ENCODE results near the gene PPP1R2.
"Not testable (repeated sequence)": the region's sequence is repeated elsewhere in the genome, so short reads cannot be mapped to it uniquely, and the experiment has no call there.

The PPP1R2 gene

GRCh38 chr3:195540511-195540910, 2.6 kb downstream of the PPP1R2 start:
- in situ Hi-C loops (cut with MboI; ENCODE audit: low sequenced_read_pairs): loop anchor here (25.0 kb wide), 1 partner anchor 1078 kb away; no protein-coding TSS in a partner anchor

- in situ Hi-C loops (cut with MboI; ENCODE audit: low sequenced_read_pairs): loop anchor here (25.0 kb wide), 1 partner anchor 1078 kb away; no protein-coding TSS in a partner anchor
These were observed 3.1 kb downstream of the PPP1R2 start for GRCh38 chr3:195540027-195540426.

GRCh38 chr3:195539479-195539878, 3.6 kb downstream of the PPP1R2 start:
- in situ Hi-C loops (cut with MboI; ENCODE audit: low sequenced_read_pairs): loop anchor here (25.0 kb wide), 1 partner anchor 1077 kb away; no protein-coding TSS in a partner anchor

- in situ Hi-C loops (cut with MboI; ENCODE audit: low sequenced_read_pairs): loop anchor here (25.0 kb wide), 1 partner anchor 1076 kb away; no protein-coding TSS in a partner anchor
These were observed 5.1 kb downstream of the PPP1R2 start for GRCh38 chr3:195537995-195538394.

- in situ Hi-C loops (cut with MboI; ENCODE audit: low sequenced_read_pairs): loop anchor here (25.0 kb wide), 1 partner anchor 1073 kb away; no protein-coding TSS in a partner anchor
These were observed 7.8 kb downstream of the PPP1R2 start for GRCh38 chr3:195535293-195535692.

GRCh38 chr3:195532834-195533233, 10.3 kb downstream of the PPP1R2 start:
- in situ Hi-C loops (cut with MboI; ENCODE audit: low sequenced_read_pairs): loop anchor here (25.0 kb wide), 1 partner anchor 1071 kb away; no protein-coding TSS in a partner anchor

GRCh38 chr3:195532345-195532744, 10.8 kb downstream of the PPP1R2 start:
- in situ Hi-C loops (cut with MboI; ENCODE audit: low sequenced_read_pairs): loop anchor here (25.0 kb wide), 1 partner anchor 1070 kb away; no protein-coding TSS in a partner anchor

- in situ Hi-C loops (cut with MboI; ENCODE audit: low sequenced_read_pairs): loop anchor here (25.0 kb wide), 1 partner anchor 1069 kb away; no protein-coding TSS in a partner anchor
These were observed 11.4 kb downstream of the PPP1R2 start for GRCh38 chr3:195531683-195532082.

GRCh38 chr3:195526492-195526891, 16.6 kb downstream of the PPP1R2 start:
- in situ Hi-C loops (cut with MboI; ENCODE audit: low sequenced_read_pairs): loop anchor here (10.0 to 25.0 kb wide), 3 partner anchors 72 to 1064 kb away; partner anchors contain the start of gene XXYLT1

- in situ Hi-C loops (cut with MboI; ENCODE audit: low sequenced_read_pairs): loop anchor here (10.0 kb wide), 2 partner anchors 70 to 250 kb away; partner anchors contain the start of gene XXYLT1
These were observed 18.8 kb downstream of the PPP1R2 start for GRCh38 chr3:195524171-195524896.

GRCh38 chr3:195522254-195523023, 20.7 kb downstream of the PPP1R2 start:
- in situ Hi-C loops (cut with MboI; ENCODE audit: low sequenced_read_pairs): loop anchor here (10.0 kb wide), 2 partner anchors 68 to 248 kb away; partner anchors contain the start of gene XXYLT1

- in situ Hi-C loops (cut with MboI; ENCODE audit: low sequenced_read_pairs): no loop called here
These were observed 26.1 kb downstream of the PPP1R2 start for GRCh38 chr3:195517030-195517429.

- in situ Hi-C loops (cut with MboI; ENCODE audit: low sequenced_read_pairs): not testable (repeated sequence)
These were observed 28.4 kb downstream of the PPP1R2 start for GRCh38 chr3:195514610-195515235.

- in situ Hi-C loops (cut with MboI; ENCODE audit: low sequenced_read_pairs): no loop called here
These were observed 30.3 kb downstream of the PPP1R2 start for GRCh38 chr3:195512798-195513345.

- in situ Hi-C loops (cut with MboI; ENCODE audit: low sequenced_read_pairs): no loop called here
These were observed 32.0 kb downstream of the PPP1R2 start for GRCh38 chr3:195511136-195511535.

- in situ Hi-C loops (cut with MboI; ENCODE audit: low sequenced_read_pairs): no loop called here
These were observed 34.9 kb downstream of the PPP1R2 start for GRCh38 chr3:195508185-195508584.

- in situ Hi-C loops (cut with MboI; ENCODE audit: low sequenced_read_pairs): no loop called here
These were observed 67.5 kb downstream of the PPP1R2 start for GRCh38 chr3:195475614-195476013.

GRCh38 chr3:195475116-195475515, 68.0 kb downstream of the PPP1R2 start:
- in situ Hi-C loops (cut with MboI; ENCODE audit: low sequenced_read_pairs): not testable (repeated sequence)

GRCh38 chr3:195468841-195469240, 74.3 kb downstream of the PPP1R2 start:
- in situ Hi-C loops (cut with MboI; ENCODE audit: low sequenced_read_pairs): no loop called here

- in situ Hi-C loops (cut with MboI; ENCODE audit: low sequenced_read_pairs): no loop called here
These were observed 74.7 kb downstream of the PPP1R2 start for GRCh38 chr3:195468391-195468776.

All from HL-60/S4 (cell line).